Fibroblast of pulmonary artery (primary cell): ENCODE measurements around the gene BCO1.
A peak's percentile ranks its signal among the peaks of the same experiment; 100 is the strongest.

Source experiments
- DNase-seq: peaks from one replicate; pipeline ENCODE4 v3.0.0-alpha.2; 2010; ENCODE audit warnings: low read depth
- H3K4me3 ChIP-seq: replicated peaks from 2 replicates; pipeline ENCODE4 v1.5.1; 2011; ENCODE audit warnings: low read depth, mild to moderate bottlenecking, control low read depth, low read length, moderate library complexity
- TF ChIP-seq, protein P1 (sequence below): IDR thresholded peaks from 2 replicates; pipeline ENCODE4 v1.5.1; 2011; ENCODE audit warnings: mild to moderate bottlenecking, control low read depth, low read length, inconsistent platforms; ENCODE audit errors: missing control alignments

Gene BCO1

DNA sequence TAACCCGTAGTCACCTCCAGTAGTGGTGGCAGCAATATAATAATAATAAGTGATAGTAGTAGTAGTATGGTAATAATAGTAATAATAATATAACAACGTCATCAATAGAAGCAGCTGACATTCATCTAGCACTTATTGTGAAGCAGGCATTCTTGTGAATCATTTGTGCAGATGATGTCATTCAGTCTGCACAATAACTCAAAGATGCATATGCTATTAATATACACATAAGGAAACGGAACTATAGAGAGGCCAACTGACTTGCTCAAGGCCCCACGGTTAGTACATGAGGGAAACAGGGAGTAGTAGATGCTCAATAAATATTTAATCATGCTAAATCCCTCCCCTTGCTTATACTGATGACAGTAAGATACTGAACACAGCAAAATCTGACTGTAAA lies 40.9 kb downstream of the BCO1 start:
- H3K4me3 ChIP-seq, result no peak overlapping the region
- peak; percentile 81 for DNase-seq
- TF ChIP-seq, protein P1, sequence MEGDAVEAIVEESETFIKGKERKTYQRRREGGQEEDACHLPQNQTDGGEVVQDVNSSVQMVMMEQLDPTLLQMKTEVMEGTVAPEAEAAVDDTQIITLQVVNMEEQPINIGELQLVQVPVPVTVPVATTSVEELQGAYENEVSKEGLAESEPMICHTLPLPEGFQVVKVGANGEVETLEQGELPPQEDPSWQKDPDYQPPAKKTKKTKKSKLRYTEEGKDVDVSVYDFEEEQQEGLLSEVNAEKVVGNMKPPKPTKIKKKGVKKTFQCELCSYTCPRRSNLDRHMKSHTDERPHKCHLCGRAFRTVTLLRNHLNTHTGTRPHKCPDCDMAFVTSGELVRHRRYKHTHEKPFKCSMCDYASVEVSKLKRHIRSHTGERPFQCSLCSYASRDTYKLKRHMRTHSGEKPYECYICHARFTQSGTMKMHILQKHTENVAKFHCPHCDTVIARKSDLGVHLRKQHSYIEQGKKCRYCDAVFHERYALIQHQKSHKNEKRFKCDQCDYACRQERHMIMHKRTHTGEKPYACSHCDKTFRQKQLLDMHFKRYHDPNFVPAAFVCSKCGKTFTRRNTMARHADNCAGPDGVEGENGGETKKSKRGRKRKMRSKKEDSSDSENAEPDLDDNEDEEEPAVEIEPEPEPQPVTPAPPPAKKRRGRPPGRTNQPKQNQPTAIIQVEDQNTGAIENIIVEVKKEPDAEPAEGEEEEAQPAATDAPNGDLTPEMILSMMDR, result no peak

- peak; percentile 57 for DNase-seq
These were observed 41.9 kb downstream of the BCO1 start for GRCh38 chr16:81280393-81280792.

GRCh38 chr16:81283044-81283443 lies 44.6 kb downstream of the BCO1 start:
- TF ChIP-seq, protein P1, result no peak
- DNase-seq, result no peak

More at GRCh38 chr16:81280393-81280792, 41.9 kb downstream of the BCO1 start:
- TF ChIP-seq, protein P1, result no peak
- no peak overlapping the region for H3K4me3 ChIP-seq

DNA sequence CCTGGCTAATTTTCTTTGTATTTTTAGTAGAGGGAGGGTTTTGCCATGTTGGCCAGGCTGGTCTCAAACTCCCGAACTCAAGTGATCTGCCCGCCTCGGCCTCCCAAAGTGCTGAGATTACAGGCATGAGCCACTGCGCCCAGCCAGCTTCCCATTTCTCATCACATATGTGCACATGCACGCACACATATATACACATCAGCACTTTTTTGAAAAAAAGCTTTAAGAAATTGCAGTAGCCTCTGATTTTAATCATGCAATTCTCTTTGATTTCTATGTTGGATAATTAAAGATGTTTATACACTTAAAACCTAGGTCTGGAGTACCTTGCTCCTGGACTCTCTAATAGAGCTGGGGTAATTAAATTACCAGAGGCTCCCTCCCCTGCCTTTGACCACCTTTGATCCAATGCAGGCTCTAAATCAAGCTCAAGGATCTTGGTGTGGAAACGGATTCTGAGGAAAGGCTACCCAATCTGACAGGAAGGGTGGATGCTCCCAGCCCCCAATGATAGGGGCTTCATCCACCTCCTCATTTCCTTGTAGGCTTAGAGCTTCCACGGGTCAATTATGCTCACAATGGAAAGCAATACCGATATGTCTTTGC lies 46.6 kb downstream of the BCO1 start:
- no peak for DNase-seq
- TF ChIP-seq, protein P1, result no peak
- no peak overlapping the region for H3K4me3 ChIP-seq

More at GRCh38 chr16:81283044-81283443, 44.6 kb downstream of the BCO1 start:
- H3K4me3 ChIP-seq, result no peak overlapping the region

DNA sequence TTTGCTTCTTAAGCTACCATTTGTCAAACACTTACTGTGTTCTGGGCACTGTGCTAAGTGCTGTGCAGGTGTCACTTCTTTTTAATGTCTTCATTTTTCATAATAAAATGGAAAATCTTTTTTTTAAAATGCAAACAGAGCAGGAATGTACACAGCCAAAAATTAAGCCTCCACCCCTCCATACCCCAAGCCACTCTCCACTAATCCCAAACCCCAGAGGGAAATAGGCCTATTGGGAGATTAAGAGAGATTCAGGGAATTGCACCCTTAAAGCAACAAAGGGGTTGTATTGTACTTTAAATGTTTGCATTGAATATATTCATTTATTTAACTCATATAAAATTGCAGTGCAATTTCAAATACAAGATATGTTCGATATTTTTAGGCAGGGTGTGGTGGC lies 47.7 kb downstream of the BCO1 start:
- no peak for DNase-seq
- H3K4me3 ChIP-seq, result no peak overlapping the region
- TF ChIP-seq, protein P1, result no peak

- TF ChIP-seq, protein P1, result no peak
- no peak overlapping the region for H3K4me3 ChIP-seq
- DNase-seq, result no peak
These were observed 52.6 kb downstream of the BCO1 start for GRCh38 chr16:81291117-81291516.

DNA sequence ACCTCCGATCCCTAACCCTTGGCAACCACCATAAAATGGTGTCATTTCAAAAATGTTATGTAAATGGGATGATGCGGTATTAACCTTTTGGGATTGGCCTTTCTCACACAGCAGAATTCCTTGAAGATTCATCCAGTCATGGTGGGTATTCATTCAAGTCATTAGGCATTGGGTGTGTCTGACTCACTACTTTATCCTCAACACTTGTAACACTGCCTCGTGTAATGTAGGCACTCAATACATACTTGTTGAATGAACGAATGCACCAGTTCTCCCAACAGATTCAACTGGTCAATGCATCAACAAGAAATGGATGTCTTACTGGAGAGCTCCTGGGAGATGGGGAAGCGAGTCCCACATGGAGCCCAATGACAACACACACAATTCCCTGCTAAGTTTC lies 54.4 kb downstream of the BCO1 start:
- TF ChIP-seq, protein P1, result no peak
- H3K4me3 ChIP-seq, result no peak overlapping the region
- no peak for DNase-seq
